Kidney tubule cell (primary cell): ENCODE measurements around the gene TRIM17.

Experiments used
- DNase-seq: peaks from one replicate; pipeline ENCODE4 v3.0.0-alpha.2; 2018; ENCODE audit warnings: low spot score

The TRIM17 gene

DNA sequence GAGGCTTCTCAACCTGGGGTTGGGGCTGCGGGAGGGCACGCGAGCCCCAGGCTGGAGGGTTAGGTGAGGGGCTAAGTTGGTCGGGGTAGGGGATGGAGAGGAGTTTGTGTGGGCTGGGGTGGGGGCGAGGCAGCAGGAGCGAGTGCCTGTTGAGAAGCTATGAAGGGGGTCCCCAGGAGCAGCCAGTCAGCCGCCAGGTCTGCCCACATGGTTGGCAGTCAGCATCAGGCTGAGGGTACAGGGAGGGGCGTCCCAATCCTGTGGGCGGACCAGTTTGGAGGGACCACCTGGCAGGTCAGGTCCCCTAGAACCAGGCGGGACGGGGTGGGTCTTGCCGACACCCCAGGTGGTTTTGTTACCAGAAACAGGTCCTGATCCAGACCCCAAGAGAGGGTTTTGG lies 400 bp upstream of the TRIM17 start:
- DNase-seq = no peak

DNA sequence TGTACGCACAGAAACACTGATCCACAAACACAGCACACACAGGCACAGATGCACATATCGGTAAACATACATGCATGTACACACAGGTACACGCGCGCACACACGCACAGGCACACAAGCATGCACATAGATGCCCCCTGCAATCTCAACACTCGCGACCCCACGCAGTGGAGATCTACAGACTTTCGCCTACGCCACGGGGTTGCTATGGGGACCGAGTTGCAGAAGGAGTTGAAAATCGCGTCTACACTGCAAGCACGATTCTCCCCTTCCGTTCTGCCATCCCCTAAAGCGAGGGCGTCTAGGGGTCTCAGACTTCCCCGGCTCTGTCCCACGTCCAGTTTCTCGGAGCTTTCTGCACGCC lies 826 bp downstream of the TRIM17 start:
- DNase-seq = no peak

DNA sequence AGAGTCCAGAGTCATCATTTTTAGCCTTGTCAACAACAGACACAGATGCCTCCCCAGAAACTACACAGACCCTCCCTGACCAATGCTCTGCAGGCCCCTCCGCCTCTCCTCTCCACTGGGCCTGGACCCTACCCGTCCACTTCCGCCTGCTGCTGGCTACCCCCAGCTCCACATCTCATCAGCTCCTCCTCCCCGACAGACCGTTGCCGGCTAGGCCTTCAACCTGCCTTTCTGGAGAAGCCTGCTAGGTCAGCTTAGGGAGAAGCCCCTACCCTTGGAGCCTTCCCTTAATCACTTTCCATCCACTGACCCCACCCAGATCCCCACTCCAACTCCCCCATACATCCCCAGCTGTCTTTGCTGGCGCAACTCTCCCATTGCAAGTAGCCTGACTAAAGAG lies 1.4 kb downstream of the TRIM17 start:
- no peak for DNase-seq

DNA sequence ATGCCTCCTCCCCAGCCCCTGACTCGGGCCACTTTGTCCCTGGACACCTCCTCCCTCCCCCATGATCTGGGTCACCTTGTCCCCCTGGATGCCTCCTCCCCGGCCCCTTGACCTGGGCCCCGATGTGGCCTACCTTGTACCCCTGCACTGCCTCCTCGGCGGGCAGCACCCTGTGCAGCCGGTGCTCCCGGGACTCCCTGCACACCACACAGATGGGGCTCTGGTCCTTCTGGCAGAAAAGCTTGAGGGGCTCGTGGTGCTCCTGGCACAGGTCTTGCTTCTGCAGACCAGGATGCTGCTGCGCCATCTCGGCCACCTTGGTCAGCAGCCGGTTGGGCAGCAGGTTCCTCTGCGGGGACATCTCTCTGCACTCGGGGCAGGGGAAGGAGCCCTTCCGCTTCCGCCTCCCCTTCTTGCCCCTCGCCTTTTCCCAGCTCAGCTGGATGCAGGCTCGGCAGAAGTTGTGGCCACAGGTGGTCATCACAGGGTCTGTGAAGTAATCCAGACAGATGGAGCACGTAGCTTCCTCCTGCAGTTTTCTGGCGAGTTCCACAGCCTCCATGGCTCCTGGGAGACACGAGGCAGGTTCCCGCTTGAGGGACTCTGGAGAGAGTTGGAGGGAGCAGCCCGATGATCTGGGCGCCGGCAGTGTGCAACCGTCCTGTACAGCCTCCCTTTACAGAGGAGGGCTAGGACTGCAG lies 2.0 kb downstream of the TRIM17 start:
- DNase-seq = no peak

DNA sequence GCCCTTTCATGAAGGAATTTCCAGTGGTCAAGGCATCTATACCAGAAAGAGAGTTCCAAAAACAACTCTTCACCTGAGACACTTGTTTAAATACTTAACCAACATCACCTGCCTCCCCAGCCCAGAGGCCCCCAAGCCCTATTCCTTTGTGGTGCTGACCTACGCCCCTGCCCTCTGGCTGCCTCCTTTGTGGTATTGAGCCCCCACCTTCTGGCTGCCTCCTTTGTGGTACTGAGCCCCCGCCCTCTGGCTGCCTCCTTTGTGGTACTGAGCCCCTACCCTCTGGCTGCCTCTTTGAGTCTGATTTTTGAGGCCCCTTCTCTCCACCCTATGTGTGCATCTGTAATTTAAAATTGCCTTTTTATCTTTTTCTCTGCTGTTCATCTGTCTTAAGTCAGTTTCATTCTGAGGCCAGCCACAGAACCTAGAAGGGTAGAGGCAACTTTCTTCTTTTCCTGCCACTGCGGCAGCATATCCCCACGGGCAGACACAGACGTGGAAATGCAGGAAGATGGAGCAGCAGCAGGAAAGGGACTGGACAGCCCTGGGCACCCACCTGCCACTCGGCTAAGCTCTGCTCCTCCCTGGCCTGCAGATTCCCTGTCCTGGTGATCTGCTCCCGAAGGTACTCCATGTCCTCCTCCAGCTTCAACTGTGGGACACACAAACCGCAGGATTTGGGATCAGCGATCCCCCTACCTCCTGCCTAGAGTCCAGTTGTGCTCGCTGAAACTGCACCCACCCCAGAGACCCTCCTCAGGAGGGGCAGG lies 3.2 kb downstream of the TRIM17 start:
- DNase-seq = no peak

DNA sequence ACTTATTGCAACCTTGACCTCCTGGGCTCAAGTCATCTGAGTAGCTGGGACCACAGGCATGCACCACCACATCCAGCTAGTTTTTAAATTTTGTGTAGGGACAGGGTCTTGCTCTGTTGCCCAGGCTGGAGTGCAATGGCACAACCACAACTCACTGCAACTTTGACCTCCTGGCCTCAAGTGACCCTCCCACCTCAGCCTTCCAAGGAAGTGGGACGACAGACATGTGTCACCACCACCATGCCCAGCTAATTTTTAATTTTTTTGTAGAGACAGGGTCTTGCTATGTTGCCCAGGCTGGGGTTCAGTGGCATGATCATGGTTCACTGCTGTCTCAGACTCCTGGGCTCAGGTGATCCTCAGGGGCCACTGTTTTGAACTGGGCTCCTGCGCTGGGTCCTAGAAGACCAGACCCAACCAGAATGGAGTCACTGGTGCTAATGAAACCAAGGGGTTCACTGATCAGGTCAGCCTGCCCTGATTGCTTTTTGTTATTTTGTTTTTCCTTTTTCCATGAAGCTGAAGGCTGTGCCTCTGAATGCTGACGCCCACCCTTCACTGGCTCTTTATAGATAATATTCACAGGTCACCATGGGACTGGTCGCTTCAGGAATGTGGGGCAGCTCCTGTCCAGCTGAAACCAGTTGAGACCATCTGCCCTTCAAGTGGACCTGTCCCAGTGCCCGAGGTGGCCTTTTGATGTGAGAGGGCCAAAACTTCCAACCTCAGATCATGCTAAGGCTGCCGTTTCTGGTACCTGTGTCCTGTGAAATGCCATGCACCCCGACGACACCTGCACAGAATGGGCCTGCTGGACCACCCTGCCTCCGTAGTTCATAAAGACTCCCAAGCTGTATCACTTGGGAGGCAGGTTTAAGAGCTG lies 4.9 kb downstream of the TRIM17 start:
- no peak for DNase-seq

DNA sequence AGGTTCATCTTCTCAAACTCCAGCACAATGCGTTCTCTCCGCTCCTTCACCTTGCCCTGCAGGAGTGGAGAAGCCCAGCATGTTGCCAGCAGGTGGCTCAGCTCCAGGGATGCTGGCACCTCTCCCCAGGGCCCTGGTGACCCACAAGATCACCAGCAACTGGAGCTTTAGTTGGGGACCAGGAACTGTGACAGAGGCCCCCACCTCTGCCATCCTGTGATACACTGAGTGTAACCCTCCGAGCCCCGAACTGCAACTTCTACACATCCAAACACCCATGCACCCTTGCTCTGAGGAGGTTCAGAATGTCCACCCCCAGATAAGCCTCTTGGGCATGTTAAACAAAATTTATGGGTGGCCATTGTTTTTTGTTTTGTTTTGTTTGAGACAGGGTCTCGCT lies 5.5 kb downstream of the TRIM17 start:
- no peak for DNase-seq

DNA sequence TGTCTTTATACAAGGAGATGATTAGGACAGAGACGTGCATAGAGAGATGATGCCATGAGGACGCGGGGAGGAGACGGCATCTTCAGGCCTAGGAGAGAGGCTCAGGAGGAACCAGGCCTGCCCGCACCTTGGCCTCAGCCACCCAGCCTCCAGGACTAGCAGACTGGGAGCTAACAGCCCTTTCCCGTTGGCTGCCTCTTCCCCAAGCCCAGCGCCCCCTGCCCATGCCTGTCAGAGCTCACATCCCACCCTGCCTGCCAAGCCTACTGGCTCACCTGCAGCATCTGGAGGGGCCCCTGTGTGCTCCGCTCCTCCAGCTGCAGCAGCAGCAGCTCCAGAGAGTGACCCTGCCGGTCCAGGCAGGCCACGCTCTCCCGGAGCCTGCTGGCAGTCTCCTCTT lies 6.0 kb downstream of the TRIM17 start:
- no peak for DNase-seq

DNA sequence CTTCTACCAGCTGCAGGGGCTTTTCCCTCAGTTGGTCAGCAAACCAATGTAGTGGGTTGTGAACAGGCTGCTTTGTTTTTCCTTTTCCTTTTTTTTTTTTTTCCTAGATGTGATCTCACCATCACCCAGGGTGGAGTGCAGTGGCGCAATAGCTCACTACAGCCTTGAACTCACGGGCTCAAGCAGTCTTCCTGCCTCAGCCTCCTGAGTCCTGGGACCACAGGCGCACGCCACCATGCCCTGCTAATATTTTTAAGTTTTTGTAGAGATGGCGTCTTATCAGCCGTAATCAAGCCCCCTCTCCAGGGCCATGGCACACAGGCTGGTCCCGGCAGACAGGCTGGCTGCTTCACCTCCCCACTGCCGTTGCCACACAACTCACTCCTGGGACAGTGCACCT lies 6.6 kb downstream of the TRIM17 start:
- DNase-seq = no peak

DNA sequence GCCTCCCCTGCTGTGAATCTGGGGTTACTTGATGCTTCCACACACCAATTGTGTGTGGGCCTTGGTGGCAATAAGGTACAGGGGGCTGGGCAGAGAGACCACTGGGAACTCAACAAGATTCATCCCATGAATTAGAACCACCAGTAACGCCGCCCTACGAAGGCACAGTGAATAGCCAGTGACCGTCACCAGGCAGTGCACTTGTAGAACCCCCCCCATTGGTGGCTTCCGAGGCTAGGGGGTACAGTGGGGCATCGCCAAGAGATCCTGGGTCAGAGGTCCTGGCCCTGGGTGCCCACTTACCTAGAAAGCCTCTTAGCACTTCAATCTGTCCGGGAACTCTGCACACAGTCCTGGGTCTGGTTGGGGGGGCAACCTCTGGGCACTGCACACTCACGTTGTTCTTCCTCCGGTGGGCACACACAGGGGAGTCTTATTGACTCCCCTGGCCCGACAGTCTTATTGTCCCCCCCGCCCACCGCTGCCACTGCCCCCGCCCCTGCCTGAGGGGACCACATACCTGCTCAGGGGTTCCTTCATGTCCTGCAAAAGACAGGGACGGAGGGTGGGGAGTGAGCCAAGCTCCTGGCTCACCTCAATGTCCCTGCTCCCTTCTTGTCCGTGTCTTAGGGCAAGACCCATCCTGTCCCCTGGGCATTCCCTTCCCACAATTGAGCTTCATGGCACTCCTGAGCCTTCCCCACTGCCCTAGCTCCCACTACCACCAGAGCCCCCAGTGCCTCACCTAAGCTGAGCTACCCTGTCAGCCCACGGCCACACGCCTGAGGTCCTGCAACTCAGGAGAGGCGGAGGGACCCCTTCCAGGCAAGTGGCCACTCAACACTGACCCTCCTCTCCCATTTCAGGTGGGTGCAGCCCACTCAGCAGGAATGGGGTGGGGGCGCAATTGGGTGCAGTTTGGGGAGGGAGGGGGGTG lies 7.5 kb downstream of the TRIM17 start:
- no peak for DNase-seq

DNA sequence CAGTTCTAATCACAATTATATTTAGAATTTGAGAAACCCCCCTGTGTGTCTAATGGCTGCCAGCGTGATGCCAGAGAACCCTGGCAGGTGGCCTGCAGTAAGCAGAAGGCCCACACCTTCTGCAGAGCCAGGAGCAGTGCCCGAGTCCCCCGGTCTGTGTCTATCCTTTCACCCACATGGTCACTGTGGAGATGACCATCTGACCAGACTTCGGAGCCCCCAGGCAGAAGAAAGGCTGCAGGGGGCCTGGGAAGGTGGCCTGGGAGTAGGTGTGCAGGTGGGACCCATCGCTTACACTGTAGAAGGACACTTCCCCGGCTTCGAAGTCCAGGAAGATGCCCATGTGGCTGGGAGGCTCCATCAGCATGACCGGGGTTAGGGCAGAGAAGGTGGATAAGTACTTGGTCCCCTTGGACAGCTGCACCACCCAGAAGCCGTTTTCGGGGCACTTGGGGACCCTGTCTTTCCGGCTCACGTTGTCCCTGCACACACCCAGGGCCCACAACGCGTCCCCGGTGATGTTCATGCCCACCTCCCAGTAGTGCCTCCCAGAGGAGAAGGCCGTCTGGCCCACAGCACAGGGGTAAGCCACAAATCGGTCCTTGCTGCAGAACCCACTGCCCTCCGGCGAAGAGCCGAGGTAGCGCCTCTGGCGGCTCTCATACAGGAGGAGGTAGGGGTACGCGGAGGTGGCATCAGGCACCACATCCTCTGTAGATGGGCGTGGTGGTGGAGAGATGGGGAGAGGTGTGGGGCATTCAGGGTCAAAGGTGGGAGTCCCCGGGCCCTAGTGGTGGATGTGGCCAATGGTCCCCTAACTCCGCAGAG lies 8.4 kb downstream of the TRIM17 start:
- no peak for DNase-seq

DNA sequence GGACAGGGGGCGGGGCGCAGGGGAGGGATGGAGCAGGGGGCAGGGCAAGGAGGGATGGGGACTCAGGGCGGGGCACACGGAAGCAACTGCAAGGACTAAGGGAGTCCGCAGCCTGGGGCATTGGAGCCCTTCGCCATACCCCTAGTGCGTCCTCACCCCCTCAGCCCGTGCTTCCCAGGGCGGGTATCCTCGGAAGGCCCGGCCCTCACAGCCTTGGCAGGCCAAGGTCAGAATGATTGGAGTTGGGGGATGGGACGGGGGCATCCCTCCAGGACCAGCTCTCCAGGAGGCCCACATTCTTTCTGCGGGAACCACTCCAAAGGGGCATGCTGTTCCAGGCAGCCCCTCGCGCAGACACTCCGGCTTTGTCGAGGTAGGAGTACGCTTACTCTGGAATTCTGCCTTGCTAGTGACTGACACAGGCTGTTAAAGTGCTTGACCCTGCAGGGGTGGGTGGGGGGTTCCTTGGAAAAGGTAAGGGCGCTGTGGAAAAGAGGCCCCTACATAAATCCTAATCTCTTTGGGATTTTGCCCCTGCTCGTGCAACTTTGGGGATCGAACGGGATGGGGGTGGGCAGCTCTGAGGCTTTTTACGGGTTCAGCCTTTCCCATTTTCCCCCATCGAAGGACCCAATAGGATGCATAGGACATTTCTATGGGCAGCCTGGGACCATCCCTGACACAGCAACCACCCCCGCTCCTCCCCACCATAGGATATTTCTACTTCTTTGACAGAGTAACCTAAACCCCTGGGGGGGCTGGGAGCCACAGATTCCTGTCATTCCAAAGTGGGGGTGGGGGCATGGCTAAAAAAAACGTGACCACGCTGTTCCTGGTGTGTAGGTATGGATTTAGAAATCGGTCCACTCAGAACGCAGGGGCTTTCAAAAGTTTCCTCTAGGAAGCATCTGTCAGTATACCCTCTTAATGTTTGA lies 9.3 kb downstream of the TRIM17 start:
- DNase-seq = no peak

DNA sequence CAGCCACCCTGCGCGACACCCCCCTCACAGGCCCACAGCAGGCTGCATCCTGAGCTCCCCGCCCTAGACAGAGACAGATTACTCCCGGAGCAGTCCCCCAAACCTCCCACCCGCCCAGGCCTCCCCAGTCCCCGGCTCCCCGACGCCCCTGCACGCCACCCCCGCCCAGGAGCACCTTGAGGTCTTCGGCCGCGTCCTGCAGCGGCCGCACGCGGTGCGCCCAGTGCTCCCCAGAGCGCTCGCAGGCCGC lies 10.8 kb downstream of the TRIM17 start:
- DNase-seq = no peak

DNA sequence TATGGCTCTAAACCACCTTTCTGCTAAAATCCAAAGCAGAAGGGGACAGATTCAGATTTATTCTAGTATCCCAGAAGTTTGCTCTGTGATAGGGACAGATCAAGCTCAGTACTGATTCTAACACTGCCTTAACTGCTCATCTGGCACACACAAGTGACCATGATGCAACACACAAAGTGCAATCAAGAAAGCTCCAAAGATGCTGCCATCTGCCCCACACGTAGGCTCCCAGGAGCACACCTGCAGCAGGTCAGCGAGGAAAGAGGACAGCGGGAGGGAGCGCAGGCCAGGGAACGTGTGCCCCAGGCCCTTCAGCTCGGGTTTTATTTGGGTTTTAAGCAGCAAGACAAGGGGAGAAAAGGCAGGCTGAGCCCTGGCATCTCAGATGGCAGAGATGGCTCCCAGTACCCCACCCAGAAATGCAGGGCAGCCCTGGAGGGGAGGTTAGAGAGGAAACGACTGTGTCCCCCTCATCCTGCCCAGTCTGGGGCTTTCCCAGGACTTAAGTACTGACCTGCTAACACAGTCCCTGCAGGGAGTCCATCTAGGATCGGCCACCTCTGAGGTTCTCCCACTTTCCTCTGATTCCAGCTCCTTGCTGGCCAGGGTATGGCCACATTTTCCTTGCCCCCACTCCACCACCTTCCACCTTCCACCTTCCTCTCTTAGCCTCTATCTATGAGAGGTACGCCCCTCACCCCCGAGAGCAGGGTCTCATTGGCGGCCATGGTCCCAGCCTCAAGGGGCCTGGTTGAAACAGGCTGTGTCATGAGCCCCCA lies 11.3 kb downstream of the TRIM17 start:
- DNase-seq = no peak

DNA sequence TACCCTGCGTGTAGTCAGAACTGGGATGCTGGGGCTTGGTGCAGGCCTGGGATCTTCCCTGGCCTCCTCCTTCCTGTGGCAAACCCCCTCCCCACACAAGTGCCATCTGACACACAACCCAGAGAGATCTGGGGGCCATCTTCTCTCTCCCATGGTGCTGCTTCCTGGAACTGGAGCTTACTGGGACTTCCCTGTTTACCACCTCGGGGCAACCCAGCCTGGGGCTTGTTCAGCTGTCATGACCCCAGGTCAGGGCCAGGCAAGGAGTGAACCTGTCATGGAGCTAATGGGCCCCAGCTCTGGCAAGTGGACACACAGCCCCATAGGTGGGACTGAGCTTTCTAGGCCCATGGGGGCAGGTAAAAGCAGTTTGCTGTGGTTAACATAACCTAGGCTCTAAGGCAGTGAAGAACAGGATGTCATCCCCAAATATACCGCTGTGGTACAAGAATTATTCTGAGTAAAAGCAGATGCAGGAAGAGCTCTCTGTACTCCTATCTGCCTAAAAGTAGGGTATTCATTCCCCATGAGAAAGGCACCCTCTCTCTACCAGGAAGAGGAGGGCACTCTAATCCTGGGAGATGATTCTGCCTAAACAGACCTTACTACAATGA lies 12.4 kb downstream of the TRIM17 start:
- DNase-seq = no peak

DNA sequence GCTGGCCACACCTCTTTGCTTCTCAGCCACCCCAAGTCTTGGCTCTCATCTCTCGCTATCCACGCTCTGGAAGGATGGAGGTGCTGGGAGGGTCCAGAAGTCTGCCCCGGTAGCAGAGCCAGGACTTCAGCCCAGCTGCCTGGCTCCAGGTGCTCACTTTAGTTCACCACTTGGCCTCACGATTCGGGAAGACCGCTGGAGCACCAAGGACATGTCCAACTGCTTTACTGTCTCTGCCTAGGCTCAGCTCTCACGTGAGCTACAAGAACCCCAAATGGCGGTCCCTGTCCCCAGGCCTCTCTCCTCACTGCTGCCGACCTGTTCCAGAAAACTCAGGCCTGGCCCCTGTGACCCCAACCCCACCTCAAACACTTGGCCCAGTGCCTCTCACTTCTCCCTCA lies 13.4 kb downstream of the TRIM17 start:
- DNase-seq = no peak

DNA sequence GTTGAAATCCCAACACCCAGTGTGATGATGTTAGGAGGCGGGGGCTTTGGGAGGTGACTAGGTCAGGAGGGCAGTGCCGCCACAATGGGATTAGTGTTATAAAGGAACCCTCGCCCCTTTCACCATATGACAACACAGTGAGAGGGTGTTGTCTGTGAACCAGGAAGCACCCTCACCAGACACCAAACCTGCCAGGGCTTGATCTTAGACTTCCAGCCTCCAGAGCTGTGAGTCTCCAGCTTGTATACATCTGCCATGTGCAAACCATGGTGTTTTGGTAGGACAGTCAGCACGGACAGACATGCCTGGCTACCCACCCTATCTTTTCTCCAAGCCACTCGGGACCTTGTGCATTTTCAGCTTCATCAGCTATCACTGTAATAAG lies 14.0 kb downstream of the TRIM17 start:
- DNase-seq = no peak

DNA sequence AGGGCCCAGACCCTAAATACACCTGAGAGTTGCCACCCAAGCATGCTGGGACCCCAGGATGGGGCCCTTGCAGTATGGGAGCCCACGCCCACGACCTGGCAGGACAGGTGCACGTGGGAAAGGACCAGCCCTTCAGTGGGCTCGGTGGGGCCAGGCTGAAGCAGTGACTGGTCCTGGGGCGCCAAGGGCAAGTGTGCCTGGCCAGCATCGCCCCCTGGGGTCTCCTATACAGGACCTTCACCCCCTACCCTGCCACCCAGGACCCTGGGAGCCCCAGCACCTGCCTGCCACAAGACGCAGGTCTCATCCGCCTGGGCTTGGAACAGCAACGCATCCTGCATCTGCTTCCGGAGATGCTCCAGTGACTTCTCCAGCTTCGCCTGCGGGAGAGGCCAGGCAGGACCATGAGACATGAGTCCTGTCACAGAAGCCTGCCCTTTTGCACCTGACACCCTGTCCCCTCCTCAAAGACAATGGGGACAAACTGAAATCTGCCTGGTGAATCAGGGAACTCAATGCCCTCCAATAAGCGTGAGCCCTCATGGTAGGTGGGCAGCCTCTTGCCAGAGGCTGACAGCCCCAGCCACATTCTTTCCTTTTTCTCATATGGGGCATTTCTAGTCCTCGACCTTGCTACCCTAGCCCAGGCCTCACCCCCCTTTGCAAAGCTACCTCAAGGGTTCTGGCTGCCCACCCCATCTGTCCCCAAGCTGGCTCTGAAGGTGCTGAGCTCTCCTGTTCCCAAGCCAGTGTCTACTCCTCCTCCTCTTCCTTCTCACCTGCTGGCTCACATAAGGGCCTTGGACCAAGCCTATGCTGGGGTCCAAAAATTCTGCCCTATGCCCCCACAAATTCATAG lies 14.7 kb downstream of the TRIM17 start:
- DNase-seq = no peak
